ENCODE measurements around the gene PLXNA4.

DNA sequence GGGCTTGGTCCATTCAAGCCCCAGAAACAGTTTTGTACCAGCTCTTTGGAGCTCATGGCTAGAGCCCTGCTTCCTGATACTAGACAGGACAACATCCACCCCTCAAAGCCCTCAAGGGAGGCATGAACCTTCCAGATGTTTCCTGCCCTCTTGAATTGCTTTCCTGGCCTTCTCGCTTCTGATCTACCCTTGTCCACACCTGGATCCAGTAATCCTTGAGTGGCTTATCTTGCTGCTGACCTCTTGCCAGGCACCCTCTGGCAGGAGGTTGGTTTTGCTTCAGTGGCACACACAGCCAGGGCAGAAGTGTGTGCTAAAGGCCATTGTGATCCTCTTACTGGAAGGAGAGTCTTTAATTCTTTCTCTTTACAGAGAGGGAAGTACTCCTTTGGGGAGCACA is 495.8 kb downstream of the PLXNA4 start:
- TF ChIP-seq ZBTB34 (CRISPR knock-in tag; IDR thresholded peaks at IDR 0.05) (no peak), ELK1 (CRISPR knock-in tag; IDR thresholded peaks at IDR 0.05) (no peak), EP300 (IDR thresholded peaks at IDR 0.05; ENCODE audit: low read length) (no peak), EZH2 (IDR thresholded peaks at IDR 0.05; ENCODE audit: borderline replicate concordance, low read depth, low read length) (no peak), CCNT2 (IDR thresholded peaks at IDR 0.05; ENCODE audit: borderline replicate concordance, extremely low read depth, insufficient read length, low read depth, low read length) (no peak), NFE2 (IDR thresholded peaks at IDR 0.05; ENCODE audit: low read depth) (no peak), STAT5B (CRISPR knock-in tag; IDR thresholded peaks at IDR 0.05) (no peak), KAT8 (IDR thresholded peaks at IDR 0.05; ENCODE audit: low read depth) (no peak), ZKSCAN8 (CRISPR knock-in tag; IDR thresholded peaks at IDR 0.05) (no peak), KLF10 (CRISPR knock-in tag; IDR thresholded peaks at IDR 0.05) (no peak), ATF3 (IDR thresholded peaks at IDR 0.05) (no peak), ATF3 (CRISPR knock-in tag; conservative IDR thresholded peaks at IDR 0.05) (no peak), MTA3 (IDR thresholded peaks at IDR 0.05; ENCODE audit: borderline replicate concordance) (no peak), JUN (IDR thresholded peaks at IDR 0.05; ENCODE audit: borderline replicate concordance, low read depth, low read length) (no peak), JUN (CRISPR knock-in tag; IDR thresholded peaks at IDR 0.05; ENCODE audit: borderline replicate concordance) (no peak)
